ENCODE data around the gene AP1B1.
"Not testable (repeated sequence)": the region's sequence is repeated elsewhere in the genome, so short reads cannot be mapped to it uniquely, and the experiment has no call there.

AP1B1 gene

GRCh38 chr22:29351042-29351441, 37.3 kb downstream of the AP1B1 start:
- no peak for DNase-seq (ENCODE audit: low read depth in 1 of 2, low spot score in 1 of 2)

DNA sequence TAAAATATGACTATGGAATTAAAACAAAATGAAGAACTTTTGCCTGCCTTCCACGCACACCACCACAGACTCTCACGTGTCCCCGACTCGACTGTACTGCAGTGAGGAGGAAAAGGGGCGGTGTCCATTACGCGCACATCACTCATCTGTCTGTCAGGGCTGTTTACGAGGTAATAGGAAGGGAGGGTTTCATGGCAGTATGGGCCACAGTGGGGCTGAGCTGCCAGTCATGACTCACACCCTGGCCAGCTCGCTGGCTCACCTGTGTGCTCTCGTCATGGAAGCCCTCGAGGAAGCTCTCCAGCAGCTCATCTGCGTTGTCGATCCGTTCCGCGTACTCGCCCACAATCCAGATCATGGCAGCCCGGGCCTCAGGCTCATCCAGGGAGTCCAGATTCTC, 39.4 kb downstream of the AP1B1 start:
- DNase-seq (ENCODE audit: low read depth in 1 of 2, low spot score in 1 of 2), result no peak

GRCh38 chr22:29348041-29348440, 40.3 kb downstream of the AP1B1 start:
- no peak for DNase-seq (ENCODE audit: low read depth in 1 of 2, low spot score in 1 of 2)

DNA sequence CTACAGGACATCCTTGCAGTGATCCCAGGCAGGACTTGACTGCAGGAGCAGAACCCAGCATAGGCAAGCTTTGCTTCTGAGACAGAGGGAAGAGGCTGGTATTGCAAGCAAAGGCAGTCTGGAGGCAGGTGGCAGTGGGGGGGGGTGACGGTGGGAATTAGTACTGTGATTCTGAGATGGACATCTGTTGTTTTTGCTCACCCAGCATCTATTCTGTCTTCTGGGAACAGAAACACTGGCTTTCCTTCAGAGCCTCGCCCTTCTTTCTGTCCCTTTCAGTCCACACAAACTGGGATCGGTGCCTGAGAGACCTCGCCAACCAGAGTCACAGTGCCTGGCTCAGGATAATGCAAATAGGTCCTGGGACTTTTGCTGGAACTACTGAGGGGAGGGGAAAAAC, 41.7 kb downstream of the AP1B1 start:
- no peak for DNase-seq (ENCODE audit: low read depth in 1 of 2, low spot score in 1 of 2)

- DNase-seq (ENCODE audit: low read depth in 1 of 2, low spot score in 1 of 2), result no peak
Measured at GRCh38 chr22:29345932-29346331, 42.4 kb downstream of the AP1B1 start.

DNA sequence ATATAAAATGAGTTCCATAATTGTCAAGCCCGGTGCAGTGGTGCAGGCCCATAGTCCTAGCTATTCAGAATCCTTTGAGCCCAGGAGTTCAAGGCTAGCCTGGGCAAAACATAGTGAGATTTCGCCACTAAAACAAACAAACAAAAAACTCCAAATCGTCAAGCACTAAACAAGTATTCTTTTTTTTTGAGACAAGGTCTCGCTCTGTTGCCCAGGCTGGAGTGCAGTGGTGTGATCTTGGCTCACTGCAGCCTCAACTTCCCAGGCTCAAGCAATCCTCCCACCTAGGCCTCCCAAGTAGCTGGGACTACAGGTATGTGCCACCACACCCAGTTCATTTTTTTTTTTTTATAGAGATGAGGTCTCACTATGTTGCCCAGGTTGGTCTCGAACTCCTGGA, 43.5 kb downstream of the AP1B1 start:
- DNase-seq (ENCODE audit: low read depth in 1 of 2, low spot score in 1 of 2), result not testable (repeated sequence)

DNA sequence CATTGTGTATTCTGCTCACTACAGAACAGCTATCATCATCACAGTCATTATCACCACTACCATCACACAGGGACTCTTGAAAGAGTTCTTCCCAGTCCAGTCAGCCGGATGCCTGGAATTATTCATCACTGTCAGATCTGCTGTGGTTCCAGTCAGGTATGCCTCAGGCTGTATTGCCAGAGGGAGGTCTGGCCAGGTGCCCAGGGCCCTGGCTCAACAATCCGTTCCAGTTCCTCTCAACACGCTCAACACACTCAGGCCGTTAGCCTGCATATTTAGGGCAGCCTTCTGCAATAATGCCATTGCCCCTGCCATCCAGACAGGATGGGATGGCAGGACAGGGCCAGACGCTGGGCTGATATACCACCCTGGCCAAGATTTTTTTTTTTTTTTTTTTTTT, 44.2 kb downstream of the AP1B1 start:
- DNase-seq (ENCODE audit: low read depth in 1 of 2, low spot score in 1 of 2), result no peak

GRCh38 chr22:29343313-29343805, 45.0 kb downstream of the AP1B1 start:
- no peak for DNase-seq (ENCODE audit: low read depth in 1 of 2, low spot score in 1 of 2)

DNA sequence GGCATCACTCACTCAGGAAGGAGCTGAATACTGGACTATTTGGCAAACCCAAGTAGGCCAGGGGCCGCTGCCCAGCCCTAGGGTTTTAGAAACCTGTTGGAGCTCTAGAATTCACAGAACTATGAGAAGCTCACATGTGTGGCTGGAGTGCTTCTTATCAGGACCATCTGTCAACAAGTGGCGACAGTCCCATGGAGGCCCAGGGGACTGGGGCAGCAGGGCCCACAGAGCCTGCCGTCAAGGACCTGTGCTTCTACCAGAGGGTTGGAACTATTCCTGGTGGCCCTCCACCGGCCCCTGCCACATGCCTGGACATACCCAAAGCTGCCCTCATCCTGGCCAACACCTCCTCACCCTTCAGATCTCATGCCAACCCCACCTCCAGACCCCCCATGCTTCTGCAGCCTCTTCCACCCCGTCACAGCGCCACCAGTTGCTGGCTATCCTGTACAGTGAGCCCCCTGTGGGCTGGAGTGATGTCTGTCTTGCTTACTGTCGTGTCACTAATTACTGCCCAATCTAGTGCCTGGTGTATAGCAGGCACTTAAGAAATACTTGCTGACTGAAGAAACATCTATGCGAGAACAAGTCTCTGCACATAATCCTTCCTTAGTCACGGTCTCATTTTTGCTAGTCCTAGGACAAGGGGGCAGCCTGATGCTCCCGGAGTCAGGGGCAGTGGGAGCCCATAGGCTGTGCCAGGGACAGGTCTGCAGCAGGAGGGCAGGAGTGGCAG, 45.6 kb downstream of the AP1B1 start:
- DNase-seq (ENCODE audit: low read depth in 1 of 2, low spot score in 1 of 2), result no peak

DNA sequence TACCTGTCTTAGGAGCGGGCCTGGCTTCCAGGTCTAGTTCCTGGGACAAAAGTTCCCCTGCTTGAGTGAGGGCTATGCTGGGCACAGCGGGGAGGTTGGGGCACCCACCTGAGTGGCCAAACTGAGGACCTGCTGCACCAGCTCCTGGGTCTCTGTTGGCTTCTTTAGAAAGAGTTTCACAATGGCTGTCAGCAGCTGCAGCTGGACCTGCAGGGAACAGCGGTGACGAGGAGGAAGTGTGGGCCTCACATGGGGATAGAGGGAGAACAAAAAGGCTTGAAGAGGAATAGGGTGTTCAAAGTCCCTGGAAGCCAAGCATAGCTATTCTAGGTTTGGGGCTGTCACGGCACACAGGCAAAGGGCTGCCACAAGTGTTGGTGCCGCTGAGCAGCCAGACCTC, 46.2 kb downstream of the AP1B1 start:
- no peak for DNase-seq (ENCODE audit: low read depth in 1 of 2, low spot score in 1 of 2)

DNA sequence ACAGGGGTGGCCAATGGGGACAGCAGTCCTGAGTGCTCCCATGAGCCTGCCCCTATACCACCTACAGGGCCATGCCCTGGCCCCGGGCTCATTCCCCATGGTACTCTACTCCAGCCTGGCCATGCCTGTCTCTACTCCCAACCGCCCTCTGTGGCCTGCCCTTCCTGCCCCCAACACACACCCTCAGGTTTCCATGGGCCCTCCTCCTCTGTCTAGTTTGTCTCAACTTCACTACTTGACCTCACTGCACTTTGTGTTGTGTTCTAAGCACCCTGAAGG, 46.6 kb downstream of the AP1B1 start:
- DNase-seq (ENCODE audit: low read depth in 1 of 2, low spot score in 1 of 2), result no peak

GRCh38 chr22:29341056-29341848, 47.1 kb downstream of the AP1B1 start:
- DNase-seq (ENCODE audit: low read depth in 1 of 2, low spot score in 1 of 2), result no peak

- no peak for DNase-seq (ENCODE audit: low read depth in 1 of 2, low spot score in 1 of 2)
Measured at GRCh38 chr22:29340566-29340965, 47.8 kb downstream of the AP1B1 start.

GRCh38 chr22:29339381-29340235, 48.8 kb downstream of the AP1B1 start:
- DNase-seq (ENCODE audit: low read depth in 1 of 2, low spot score in 1 of 2), result no peak

DNA sequence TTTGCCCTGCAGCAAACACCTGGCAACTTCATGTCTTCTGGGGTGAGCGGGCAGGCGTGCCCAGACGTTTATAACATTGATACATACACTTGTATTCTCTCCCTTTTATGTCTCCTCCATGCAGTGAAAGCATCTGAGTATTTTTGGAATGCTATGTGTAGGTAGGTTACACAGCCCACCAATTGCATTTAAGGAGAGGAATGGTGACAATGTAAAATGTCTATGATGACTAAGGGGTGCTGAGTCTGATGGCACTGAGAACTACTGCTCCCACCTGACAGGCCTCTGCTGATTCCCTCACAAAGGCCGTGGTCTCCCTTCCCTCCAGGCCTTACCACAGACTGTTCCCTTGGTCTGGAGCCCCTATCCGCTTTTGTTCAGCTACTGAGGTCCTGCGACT, 50.0 kb downstream of the AP1B1 start:
- DNase-seq (ENCODE audit: low read depth in 1 of 2, low spot score in 1 of 2), result no peak

DNA sequence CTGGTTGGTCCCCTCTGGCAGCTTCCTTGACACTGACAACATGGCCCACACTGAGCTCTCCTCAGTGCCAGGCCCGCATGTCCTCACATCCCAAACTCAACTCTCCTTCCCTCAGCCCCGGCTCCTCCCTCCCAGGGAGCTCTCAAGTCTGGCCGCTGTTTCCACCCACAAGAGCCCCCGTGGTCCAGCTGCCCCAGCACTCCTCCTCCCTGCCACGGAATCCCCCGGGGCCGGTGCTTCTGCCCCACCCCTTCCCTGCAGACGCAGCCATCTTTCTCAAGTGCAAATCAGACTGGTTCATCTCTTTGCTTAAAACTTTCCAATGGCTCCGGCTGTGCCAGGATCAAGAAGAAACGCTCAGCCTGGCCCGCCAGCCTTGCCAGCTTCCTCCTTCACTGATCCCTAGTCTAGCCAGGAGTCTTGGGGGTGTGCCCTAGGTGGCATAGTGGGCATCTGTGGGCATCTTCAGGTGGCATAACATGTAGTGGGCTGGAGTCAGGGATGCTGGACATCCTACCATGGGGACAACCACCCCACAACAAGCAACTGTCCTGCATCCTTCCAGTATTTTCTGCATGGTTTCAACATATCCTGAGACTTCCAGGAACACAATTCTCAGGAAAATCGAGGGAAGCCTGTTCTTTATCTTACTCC, 50.6 kb downstream of the AP1B1 start:
- no peak for DNase-seq (ENCODE audit: low read depth in 1 of 2, low spot score in 1 of 2)

- DNase-seq (ENCODE audit: low read depth in 1 of 2, low spot score in 1 of 2), result no peak
Measured at GRCh38 chr22:29336751-29337490, 51.4 kb downstream of the AP1B1 start.

DNA sequence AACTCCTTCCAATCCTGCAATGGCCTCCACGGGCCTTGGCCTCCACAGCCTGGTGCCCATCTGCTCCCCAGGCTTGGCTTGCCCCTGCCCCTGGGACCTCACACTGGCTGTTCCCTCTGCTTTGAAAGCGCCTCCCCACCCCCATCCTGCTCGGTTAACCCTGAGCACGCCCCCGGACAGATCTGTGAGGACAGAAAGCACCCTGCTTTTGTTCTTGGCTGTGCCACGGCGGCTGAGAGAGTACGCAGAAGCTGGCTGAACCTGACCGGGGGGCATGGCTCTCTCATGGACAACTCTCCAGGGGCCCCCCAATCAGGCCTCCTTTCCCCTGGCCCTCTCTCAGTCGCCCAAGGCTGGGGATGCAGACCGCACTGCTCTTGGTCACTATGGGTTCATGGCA, 52.7 kb downstream of the AP1B1 start:
- DNase-seq (ENCODE audit: low read depth in 1 of 2, low spot score in 1 of 2), result no peak

DNA sequence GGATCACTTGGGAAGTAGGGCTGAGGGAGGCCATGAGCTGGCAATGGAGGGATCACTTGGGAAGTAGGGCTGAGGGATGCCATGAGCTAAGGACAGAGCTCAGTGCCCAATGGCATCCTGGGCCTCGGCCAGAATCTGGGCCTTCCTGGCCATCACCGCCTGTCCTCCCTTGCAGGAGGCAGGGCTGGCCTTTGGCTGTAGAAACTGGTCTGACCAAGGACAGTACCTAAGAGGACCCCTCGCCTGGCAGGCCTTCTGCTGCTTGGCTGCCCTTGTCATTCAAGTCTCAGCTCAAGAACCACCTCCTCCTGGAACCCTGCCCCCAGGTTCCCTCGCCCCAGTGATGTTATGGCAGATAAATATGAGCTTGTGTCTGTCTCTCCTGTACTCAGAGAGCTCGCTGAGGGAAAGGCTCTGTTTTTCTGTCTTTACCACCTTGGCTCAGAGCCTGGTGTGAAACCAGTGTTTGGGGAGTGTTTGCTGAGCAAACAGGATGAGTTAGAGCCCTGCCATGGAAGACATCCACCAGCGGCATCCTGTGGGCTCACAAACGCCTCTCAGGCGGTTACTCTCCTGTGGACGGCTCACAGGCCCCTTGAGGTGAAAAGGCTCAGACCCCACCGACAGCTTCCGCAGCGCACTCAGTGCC, 53.5 kb downstream of the AP1B1 start:
- DNase-seq (ENCODE audit: low read depth in 1 of 2, low spot score in 1 of 2), result no peak

GRCh38 chr22:29334148-29334547, 54.2 kb downstream of the AP1B1 start:
- DNase-seq (ENCODE audit: low read depth in 1 of 2, low spot score in 1 of 2), result no peak
